ENCODE measurements around the gene UGCG.

The UGCG gene

DNA sequence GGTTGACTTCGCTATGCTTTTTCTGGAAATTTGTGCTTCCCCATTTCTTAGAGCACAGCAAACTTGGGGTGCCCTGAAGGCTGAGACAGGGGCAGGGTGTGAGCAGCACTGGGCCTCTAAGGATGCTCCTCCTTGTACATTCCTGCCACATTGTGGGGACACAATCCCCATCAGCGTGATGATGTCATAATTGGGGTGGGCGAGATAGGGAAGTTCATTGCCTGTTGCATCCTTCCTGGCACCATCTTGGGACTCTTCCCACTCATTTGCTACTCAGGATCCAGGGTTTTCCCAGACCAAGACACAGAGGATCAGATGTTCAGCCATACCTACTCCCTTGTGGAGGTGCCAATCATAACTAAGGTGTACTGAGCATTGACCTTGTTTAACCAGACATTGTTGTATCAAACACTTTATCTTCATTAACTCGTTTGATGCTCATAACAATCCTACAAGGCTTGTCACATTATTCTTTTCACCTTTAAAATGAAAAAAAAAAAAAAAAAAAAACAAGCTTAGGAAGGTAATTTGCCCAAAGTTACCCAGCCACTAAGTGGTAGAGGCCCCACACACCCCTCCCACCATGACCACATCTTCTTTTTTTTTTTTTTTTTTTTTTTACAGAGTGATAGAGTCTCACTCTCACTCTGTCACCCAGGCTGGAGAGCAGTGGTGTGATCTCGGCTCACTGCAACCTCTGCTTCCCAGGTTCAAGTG is 87.6 kb downstream of the UGCG start:
- DNase-seq (ENCODE audit: low read depth): no peak
